Hematopoietic multipotent progenitor cell (in vitro differentiated cells): ENCODE results near the gene ASRGL1. TPM values are rescaled to one million over a fixed set of nuclear protein-coding genes. Genes with fewer than 3 reads are reported as not detected.
"Not testable (repeated sequence)": the region's sequence is repeated elsewhere in the genome, so short reads cannot be mapped to it uniquely, and the experiment has no call there.

Experiments used
- DNase-seq, 3 donors: peaks; one replicate each; pipeline ENCODE4 v3.0.0-alpha.2; 2011 to 2015; ENCODE audit warnings: low read depth in 2 of 3, low spot score in 2 of 3
- total RNA-seq: library from RNA; depleted of rRNA; stranded (reverse); fragments of >200 nt; gene quantifications from one replicate; pipeline ENCODE4 v1.2.3, GENCODE V29; 2012

The ASRGL1 gene
- total RNA-seq, 1 donor: 16.4 TPM

- DNase-seq: no peak
Observed at GRCh38 chr11:62352355-62353336, 15.4 kb downstream of the ASRGL1 start.

GRCh38 chr11:62353841-62354240, 16.6 kb downstream of the ASRGL1 start:
- DNase-seq: no peak

GRCh38 chr11:62358273-62358672, 21.0 kb downstream of the ASRGL1 start:
- DNase-seq: no peak

GRCh38 chr11:62359475-62359874, 22.2 kb downstream of the ASRGL1 start:
- no peak for DNase-seq

- no peak for DNase-seq
Observed at GRCh38 chr11:62360685-62361084, 23.4 kb downstream of the ASRGL1 start.

GRCh38 chr11:62368861-62369477, 31.7 kb downstream of the ASRGL1 start:
- DNase-seq: peak in 1 of 3 donors; percentile 6

GRCh38 chr11:62370743-62371440, 33.6 kb downstream of the ASRGL1 start:
- peak in 2 of 3 donors; percentile 43 to 60 for DNase-seq

GRCh38 chr11:62372871-62373270, 35.6 kb downstream of the ASRGL1 start:
- no peak for DNase-seq

GRCh38 chr11:62373464-62374119, 36.3 kb downstream of the ASRGL1 start:
- DNase-seq: no peak

GRCh38 chr11:62374801-62375200, 37.6 kb downstream of the ASRGL1 start:
- no peak for DNase-seq

GRCh38 chr11:62378459-62379063, 41.3 kb downstream of the ASRGL1 start:
- DNase-seq: peak in 1 of 3 donors; percentile 72

GRCh38 chr11:62379586-62379985, 42.3 kb downstream of the ASRGL1 start:
- DNase-seq: not testable (repeated sequence)

- DNase-seq: peak; percentile 49 to 80 (median 61)
Observed at GRCh38 chr11:62380821-62381245, 43.6 kb downstream of the ASRGL1 start.

GRCh38 chr11:62383822-62384221, 46.6 kb downstream of the ASRGL1 start:
- DNase-seq: no peak

GRCh38 chr11:62386083-62386482, 48.8 kb downstream of the ASRGL1 start:
- DNase-seq: not testable (repeated sequence)

- no peak for DNase-seq
Observed at GRCh38 chr11:62387381-62387780, 50.1 kb downstream of the ASRGL1 start.

- no peak for DNase-seq
Observed at GRCh38 chr11:62388999-62389398, 51.8 kb downstream of the ASRGL1 start.

GRCh38 chr11:62390237-62390636, 53.0 kb downstream of the ASRGL1 start:
- no peak for DNase-seq

GRCh38 chr11:62390722-62391121, 53.5 kb downstream of the ASRGL1 start:
- DNase-seq: no peak
